IMR-90 (cell line): Measurements from ENCODE around the gene CFAP61. TPM values are rescaled to one million over a fixed set of nuclear protein-coding genes. Genes with fewer than 3 reads are reported as not detected.

Experiments
- ATAC-seq: fragments of 200-7000 bp; cut with Tn5 transposase; 2 replicates; pipeline ENCODE4 v1.9.1; 2020; ENCODE audit warnings: low read depth, mild to moderate bottlenecking, moderate library complexity
- BruUV-seq: library from RNA; stranded (reverse); fragments of 400-500 nt; replicated peaks from 2 replicates; lab custom pipeline; 2021; lab: Mats Ljungman, UMichigan
- CTCF ChIA-PET: fragments of 300-600 bp; formaldehyde crosslinking; extraction: SDS; loops from one replicate; lab custom pipeline; 2021; ENCODE audit warnings: antibody characterized with exemption; lab: Yijun Ruan, JAX
- POLR2A ChIA-PET: fragments of 300-600 bp; sonication (Branson Sonifier 250); formaldehyde crosslinking; loops from one replicate; lab custom pipeline; 2022; ENCODE audit warnings: antibody characterized with exemption; ENCODE audit not compliant: unreplicated experiment; lab: Charles Lee
- DNase-seq: peaks from one replicate; pipeline ENCODE4 v3.0.0; 2013
- H2AFZ ChIP-seq: replicated peaks from 2 replicates; pipeline ENCODE3; 2013; ENCODE audit warnings: low read length, mild to moderate bottlenecking; ENCODE audit not compliant: poor library complexity
- H2AK5ac ChIP-seq: 2 replicates; pipeline ENCODE4 v1.6.1; 2013; ENCODE audit warnings: low read depth, low read length, inconsistent platforms
- H2AK9ac ChIP-seq: replicated peaks from 2 replicates; pipeline ENCODE3; 2013; ENCODE audit warnings: mild to moderate bottlenecking, low read depth, low read length, moderate library complexity; ENCODE audit not compliant: poor library complexity
- H2BK120ac ChIP-seq: 2 replicates; pipeline ENCODE4 v1.6.1; 2013; ENCODE audit warnings: low read depth, low read length, inconsistent platforms
- H2BK15ac ChIP-seq: 3 replicates; pipeline ENCODE4 v1.6.1; 2013; ENCODE audit warnings: low read depth, low read length, inconsistent platforms
- H2BK20ac ChIP-seq: 2 replicates; pipeline ENCODE4 v1.6.1; 2013; ENCODE audit warnings: low read depth, mild to moderate bottlenecking, inconsistent platforms, low read length, moderate library complexity
- H2BK5ac ChIP-seq: 2 replicates; pipeline ENCODE4 v1.6.1; 2013; ENCODE audit warnings: mild to moderate bottlenecking, low read depth, low read length, inconsistent platforms; ENCODE audit not compliant: poor library complexity, severe bottlenecking
- H3K14ac ChIP-seq: replicated peaks from 2 replicates; pipeline ENCODE4 v1.6.1; 2013; ENCODE audit warnings: low read depth, low read length, inconsistent platforms
- H3K18ac ChIP-seq: 2 replicates; pipeline ENCODE4 v1.6.1; 2013; ENCODE audit warnings: low read depth, low read length, control low read depth
- H3K23ac ChIP-seq: 2 replicates; pipeline ENCODE4 v1.6.1; 2013; ENCODE audit warnings: low read depth, low read length, inconsistent platforms
- H3K27ac ChIP-seq: 2 replicates; pipeline ENCODE4 v1.5.1; 2013; ENCODE audit warnings: mild to moderate bottlenecking, control low read depth, low read length; ENCODE audit not compliant: insufficient read depth
- H3K27me3 ChIP-seq: 2 replicates; pipeline ENCODE4 v1.6.1; 2013; ENCODE audit warnings: low read length; ENCODE audit not compliant: control insufficient read depth, insufficient read depth
- H3K36me3 ChIP-seq: 2 replicates; pipeline ENCODE4 v1.6.1; 2013; ENCODE audit warnings: low read length, mixed read lengths; ENCODE audit not compliant: control insufficient read depth, insufficient read depth
- H3K4ac ChIP-seq: 2 replicates; pipeline ENCODE4 v1.6.1; 2013; ENCODE audit warnings: low read depth, low read length, inconsistent platforms
- H3K4me1 ChIP-seq: 2 replicates; pipeline ENCODE4 v1.6.1; 2013; ENCODE audit warnings: low read length, mixed read lengths; ENCODE audit not compliant: control insufficient read depth, insufficient read depth
- H3K4me2 ChIP-seq: 2 replicates; pipeline ENCODE4 v1.6.1; 2013; ENCODE audit warnings: low read depth, mild to moderate bottlenecking, control low read depth, low read length, moderate library complexity
- H3K4me3 ChIP-seq: 2 replicates; pipeline ENCODE4 v1.5.1; 2013; ENCODE audit warnings: low read depth, mild to moderate bottlenecking, control low read depth, low read length, moderate library complexity; ENCODE audit not compliant: insufficient read depth
- H3K56ac ChIP-seq: 2 replicates; pipeline ENCODE4 v1.6.1; 2013; ENCODE audit warnings: low read length, inconsistent platforms; ENCODE audit not compliant: insufficient read depth; ENCODE audit errors: extremely low read depth
- H3K79me1 ChIP-seq, 2 experiments: 2 replicates each; pipeline ENCODE4 v1.6.1; 2013; ENCODE audit warnings: low read length in 2 of 2, inconsistent platforms in 1 of 2, low read depth in 1 of 2
- H3K9ac ChIP-seq: 2 replicates; pipeline ENCODE4 v1.6.1; 2013; ENCODE audit warnings: low read depth, low read length, control low read depth
- H3K9me1 ChIP-seq: 2 replicates; pipeline ENCODE4 v1.6.1; 2013; ENCODE audit warnings: low read length, inconsistent platforms; ENCODE audit not compliant: insufficient read depth
- H3K9me3 ChIP-seq: 2 replicates; pipeline ENCODE4 v1.6.1; 2013; ENCODE audit warnings: low read length; ENCODE audit not compliant: control insufficient read depth, insufficient read depth
- H4K20me1 ChIP-seq: 2 replicates; pipeline ENCODE4 v1.6.1; 2013; ENCODE audit warnings: low read length, inconsistent platforms; ENCODE audit not compliant: insufficient read depth
- H4K5ac ChIP-seq: 2 replicates; pipeline ENCODE4 v1.6.1; 2013; ENCODE audit warnings: mild to moderate bottlenecking, low read depth, low read length, control low read depth
- H4K8ac ChIP-seq, 2 experiments: 2 replicates each; pipeline ENCODE4 v1.6.1; 2013; ENCODE audit warnings: low read depth in 2 of 2, low read length in 2 of 2, control low read depth in 1 of 2, inconsistent platforms in 1 of 2
- H4K91ac ChIP-seq: 2 replicates; pipeline ENCODE4 v1.6.1; 2013; ENCODE audit warnings: low read depth, low read length, inconsistent platforms; ENCODE audit not compliant: insufficient read depth
- BHLHE40 ChIP-seq: fragments of 150-350 bp; IDR thresholded peaks from 2 replicates; pipeline ENCODE4 v1.6.1; 2016; ENCODE audit warnings: mild to moderate bottlenecking, low read depth, low read length
- CEBPB ChIP-seq: IDR thresholded peaks from 2 replicates; pipeline ENCODE4 v1.6.1; 2012; ENCODE audit warnings: low read depth, low read length, improper control_type of control experiment
- CHD1 ChIP-seq: IDR thresholded peaks from 2 replicates; pipeline ENCODE4 v1.6.1; 2012; ENCODE audit warnings: low read depth, low read length, improper control_type of control experiment
- ELK1 ChIP-seq: fragments of 150-350 bp; IDR thresholded peaks from 2 replicates; pipeline ENCODE4 v1.6.1; 2016; ENCODE audit warnings: low read depth, mild to moderate bottlenecking, low read length, moderate library complexity, borderline replicate concordance
- FOS ChIP-seq: fragments of 150-350 bp; IDR thresholded peaks from 2 replicates; pipeline ENCODE4 v1.6.1; 2016; ENCODE audit warnings: low read depth, low read length
- MAFK ChIP-seq: IDR thresholded peaks from 2 replicates; pipeline ENCODE4 v1.6.1; 2012; ENCODE audit warnings: low read depth, low read length, improper control_type of control experiment
- MAZ ChIP-seq: IDR thresholded peaks from 2 replicates; pipeline ENCODE4 v1.6.1; 2012; ENCODE audit warnings: low read depth, mild to moderate bottlenecking, low read length, improper control_type of control experiment, moderate library complexity, borderline replicate concordance
- MXI1 ChIP-seq: IDR thresholded peaks from 2 replicates; pipeline ENCODE4 v1.6.1; 2012; ENCODE audit warnings: low read depth, mild to moderate bottlenecking, low read length, moderate library complexity, borderline replicate concordance
- NFE2L2 ChIP-seq: fragments of 150-350 bp; IDR thresholded peaks from 2 replicates; pipeline ENCODE4 v1.6.1; 2016; ENCODE audit warnings: low read depth, mild to moderate bottlenecking, low read length
- POLR2A ChIP-seq: IDR thresholded peaks from 2 replicates; pipeline ENCODE4 v1.6.1; 2012; ENCODE audit warnings: mild to moderate bottlenecking, low read depth, low read length
- RAD21 ChIP-seq: IDR thresholded peaks from 2 replicates; pipeline ENCODE4 v1.6.1; 2012; ENCODE audit warnings: low read length, improper control_type of control experiment
- RCOR1 ChIP-seq: IDR thresholded peaks from 2 replicates; pipeline ENCODE4 v1.6.1; 2012; ENCODE audit warnings: mild to moderate bottlenecking, low read length, improper control_type of control experiment; ENCODE audit not compliant: insufficient replicate concordance
- RFX5 ChIP-seq: IDR thresholded peaks from 2 replicates; pipeline ENCODE4 v1.8.0; 2012; ENCODE audit warnings: low read depth, mild to moderate bottlenecking, low read length, moderate library complexity
- SMC3 ChIP-seq: fragments of 150-350 bp; IDR thresholded peaks from 2 replicates; pipeline ENCODE4 v1.6.1; 2016; ENCODE audit warnings: low read depth, mild to moderate bottlenecking, antibody characterized with exemption, low read length, moderate library complexity
- WGBS, 2 experiments: methylation state at CpG; one replicate each; pipeline versions ENCODE4 v1.1.5 to v1.1.7; 2013; ENCODE audit warnings: missing lambda C conversion rate in 2 of 2; ENCODE audit not compliant: insufficient read length in 1 of 2; ENCODE audit errors: extremely low coverage in 2 of 2; 5-methylcytosine and 5-hydroxymethylcytosine counted together
- dilution Hi-C: fragments of 300-500 bp; cut with HindIII; formaldehyde crosslinking; loops from one replicate; pipeline ENCODE4 v1.14.3; 2018; ENCODE audit warnings: low sequenced_read_pairs; ENCODE audit not compliant: unreplicated experiment
- in situ Hi-C: fragments of 300-500 bp; cut with MboI; formaldehyde crosslinking; loops from 3 replicates; pipeline ENCODE4 v1.14.3; 2019; ENCODE audit warnings: low sequenced_read_pairs, inconsistent platforms, mixed read lengths
- intact Hi-C: fragments of 100-400 bp; cut with micrococcal nuclease; formaldehyde crosslinking; loops from 2 replicates; pipeline ENCODE4 v1.10.0; 2022
- polyA plus RNA-seq, 3 experiments: library from polyadenylated mRNA; depleted of rRNA; stranded (reverse); fragments of >200 nt; gene quantifications; 2 replicates each; pipeline ENCODE4 v1.2.3, GENCODE V29; 2012; ENCODE audit warnings: low replicate concordance in 1 of 3
- total RNA-seq: library from RNA; depleted of rRNA; stranded (reverse); fragments of >200 nt; gene quantifications from 2 replicates; pipeline ENCODE4 v1.2.3, GENCODE V29; 2012
- TF ChIP-seq, protein P1 (sequence below): conservative IDR thresholded peaks from 2 replicates; pipeline ENCODE4 v1.5.1; 2012; ENCODE audit warnings: mild to moderate bottlenecking, low read depth, low read length, improper control_type of control experiment
- TF ChIP-seq, protein P2 (sequence below): fragments of 150-350 bp; IDR thresholded peaks from 2 replicates; pipeline ENCODE4 v1.6.1; 2017; ENCODE audit warnings: mild to moderate bottlenecking, antibody characterized with exemption, low read length, low read depth

The CFAP61 gene
- total and polyA plus RNA-seq, 2 of the 4 experiments (the other 2 are of a cell fraction) = 0.07 TPM; not detected in 1

DNA sequence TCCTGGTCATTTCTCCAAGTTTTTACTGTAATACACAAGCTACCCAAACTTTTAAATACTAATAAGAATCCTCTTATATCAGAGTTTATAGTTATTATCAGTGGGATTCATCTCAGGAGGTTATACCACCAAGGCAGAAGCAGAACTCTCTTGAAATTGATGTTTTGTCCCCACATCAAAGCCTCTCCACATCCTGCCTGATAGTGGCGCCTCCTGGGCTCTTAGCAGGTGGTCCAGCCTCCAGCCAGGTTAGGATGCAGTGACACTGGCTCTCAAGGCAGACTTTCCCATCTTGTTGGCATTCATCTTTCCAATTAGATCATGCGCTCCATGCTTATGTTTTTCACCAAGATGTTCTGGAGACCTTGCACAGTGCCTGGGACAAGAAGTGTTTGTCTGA, 233.7 kb downstream of the CFAP61 start:
- no peak for TF ChIP-seq FOS
- no peak for TF ChIP-seq RAD21
- TF ChIP-seq CHD1 = no peak
- no peak for TF ChIP-seq RCOR1
- no peak for TF ChIP-seq ELK1
- no peak for TF ChIP-seq MAZ
- TF ChIP-seq BHLHE40 = no peak
- no peak for TF ChIP-seq POLR2A
- TF ChIP-seq RFX5 = no peak
- no peak for TF ChIP-seq MXI1
- TF ChIP-seq, protein P1, sequence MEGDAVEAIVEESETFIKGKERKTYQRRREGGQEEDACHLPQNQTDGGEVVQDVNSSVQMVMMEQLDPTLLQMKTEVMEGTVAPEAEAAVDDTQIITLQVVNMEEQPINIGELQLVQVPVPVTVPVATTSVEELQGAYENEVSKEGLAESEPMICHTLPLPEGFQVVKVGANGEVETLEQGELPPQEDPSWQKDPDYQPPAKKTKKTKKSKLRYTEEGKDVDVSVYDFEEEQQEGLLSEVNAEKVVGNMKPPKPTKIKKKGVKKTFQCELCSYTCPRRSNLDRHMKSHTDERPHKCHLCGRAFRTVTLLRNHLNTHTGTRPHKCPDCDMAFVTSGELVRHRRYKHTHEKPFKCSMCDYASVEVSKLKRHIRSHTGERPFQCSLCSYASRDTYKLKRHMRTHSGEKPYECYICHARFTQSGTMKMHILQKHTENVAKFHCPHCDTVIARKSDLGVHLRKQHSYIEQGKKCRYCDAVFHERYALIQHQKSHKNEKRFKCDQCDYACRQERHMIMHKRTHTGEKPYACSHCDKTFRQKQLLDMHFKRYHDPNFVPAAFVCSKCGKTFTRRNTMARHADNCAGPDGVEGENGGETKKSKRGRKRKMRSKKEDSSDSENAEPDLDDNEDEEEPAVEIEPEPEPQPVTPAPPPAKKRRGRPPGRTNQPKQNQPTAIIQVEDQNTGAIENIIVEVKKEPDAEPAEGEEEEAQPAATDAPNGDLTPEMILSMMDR = no peak
- no peak for TF ChIP-seq SMC3
- TF ChIP-seq MAFK = no peak
- TF ChIP-seq, protein P2, sequence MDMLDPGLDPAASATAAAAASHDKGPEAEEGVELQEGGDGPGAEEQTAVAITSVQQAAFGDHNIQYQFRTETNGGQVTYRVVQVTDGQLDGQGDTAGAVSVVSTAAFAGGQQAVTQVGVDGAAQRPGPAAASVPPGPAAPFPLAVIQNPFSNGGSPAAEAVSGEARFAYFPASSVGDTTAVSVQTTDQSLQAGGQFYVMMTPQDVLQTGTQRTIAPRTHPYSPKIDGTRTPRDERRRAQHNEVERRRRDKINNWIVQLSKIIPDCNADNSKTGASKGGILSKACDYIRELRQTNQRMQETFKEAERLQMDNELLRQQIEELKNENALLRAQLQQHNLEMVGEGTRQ = no peak
- TF ChIP-seq CEBPB = no peak
- TF ChIP-seq NFE2L2 = no peak
- Histone ChIP-seq H2AK5ac (no peak overlapping the region), H2BK5ac (no peak overlapping the region), H3K9me1 (no peaks in the 10 kb centered on the region), H3K27me3 (no peaks in the 10 kb centered on the region), H3K56ac (no peak overlapping the region), H3K36me3 (no peaks in the 10 kb centered on the region), H3K4ac (no peak overlapping the region), H2BK20ac (no peak overlapping the region), H3K27ac (no peak overlapping the region), H2BK15ac (no peak overlapping the region), H4K20me1 (no peaks in the 10 kb centered on the region), H2AFZ (no peak overlapping the region), H3K79me1 (no peaks in the 10 kb centered on the region), H3K14ac (no peak overlapping the region), H3K23ac (no peak overlapping the region), H3K4me1 (no peaks in the 10 kb centered on the region), H3K18ac (no peak overlapping the region), H3K9ac (no peak overlapping the region), H2AK9ac (no peak overlapping the region), H4K8ac (no peak overlapping the region), H4K5ac (no peak overlapping the region), H3K4me2 (no peak overlapping the region), H3K4me3 (no peak overlapping the region), H4K91ac (no peak overlapping the region), H3K9me3 (no peaks in the 10 kb centered on the region), H2BK120ac (no peak overlapping the region)
- intact Hi-C loops = no loop called here
- POLR2A ChIA-PET = no interaction called here
- CTCF ChIA-PET = no interaction called here
- ATAC-seq = no peak
- dilution Hi-C loops = no loop called here
- no TSS peak for BruUV-seq
- DNase-seq = no peak
- in situ Hi-C loops = no loop called here
- no CpG with 5 or more reads among the region's 2 CpGs for WGBS, 2 experiments
